K562 (cell line): ENCODE measurements around the gene GPNMB. TPM values are rescaled to one million over a fixed set of nuclear protein-coding genes. Genes with fewer than 3 reads are reported as not detected.
A peak's percentile ranks its signal among the peaks of the same experiment; 100 is the strongest.

Experiments used
- ATAC-seq: fragments of 200-7000 bp; cut with Tn5 transposase; 3 replicates; pipeline ENCODE4 v1.9.1; 2020; ENCODE audit warnings: moderate library complexity
- BruUV-seq: library from RNA; stranded (reverse); fragments of 400-500 nt; replicated peaks from 2 replicates; lab custom pipeline; 2021; lab: Mats Ljungman, UMichigan
- CTCF ChIA-PET: fragments of 300-600 bp; formaldehyde crosslinking; extraction: SDS; loops from one replicate; lab custom pipeline; 2021; ENCODE audit warnings: low intra/inter-chr PET ratio; lab: Yijun Ruan, JAX
- POLR2A ChIA-PET: fragments of 300-600, 350-650 bp; sonication (Branson Sonifier 250); formaldehyde crosslinking; extraction: SDS; loops from one replicate; lab custom pipeline; 2021; ENCODE audit warnings: antibody characterized with exemption, inconsistent platforms; lab: Yijun Ruan, JAX
- DNase-seq, 4 experiments: peaks; one replicate each; pipeline versions ENCODE4 v3.0.0 to v3.0.0-alpha.2; 2011 to 2018; ENCODE audit warnings: low spot score in 3 of 4, mixed read lengths in 3 of 4; ENCODE audit errors: extremely low read depth in 1 of 4
- FAIRE-seq: peaks from 2 replicates; lab custom pipeline; 2011; peaks lifted over from hg19 to GRCh38; lab: Jason Lieb, UNC
- H2AFZ ChIP-seq: 2 replicates; pipeline ENCODE4 v1.6.0; 2011; ENCODE audit warnings: low read depth, low read length, control low read depth, inconsistent platforms
- H3K27ac ChIP-seq: fragments of 200-600 bp; 3 replicates; pipeline ENCODE4 v1.8.0; 2011; ENCODE audit warnings: low read depth, mild to moderate bottlenecking, control low read depth, inconsistent platforms, low read length, moderate library complexity, mixed read lengths; ENCODE audit errors: extremely low read depth
- H3K27me3 ChIP-seq, 2 experiments: fragments of 300-600 bp in 1 of 2; 2 replicates in 1 of 2; 3 replicates in 1 of 2; pipeline versions ENCODE4 v1.6.0 to v1.8.0; 2011; ENCODE audit warnings: inconsistent platforms in 2 of 2, low read length in 2 of 2, mild to moderate bottlenecking in 1 of 2, mixed read lengths in 1 of 2, moderate library complexity in 1 of 2; ENCODE audit not compliant: control insufficient read depth in 2 of 2, insufficient read depth in 2 of 2
- H3K36me3 ChIP-seq: fragments of 300-600 bp; 3 replicates; pipeline ENCODE4 v1.8.0; 2011; ENCODE audit warnings: mild to moderate bottlenecking, low read length, inconsistent platforms; ENCODE audit not compliant: control insufficient read depth, insufficient read depth
- H3K4me1 ChIP-seq, 2 experiments: fragments of 200-600 bp in 1 of 2; replicated peaks in 1 of 2; 2 replicates in 1 of 2; 3 replicates in 1 of 2; pipeline versions ENCODE4 v1.5.1 to v1.8.0; 2011; ENCODE audit warnings: inconsistent platforms in 2 of 2, low read length in 2 of 2, mild to moderate bottlenecking in 1 of 2, mixed read lengths in 1 of 2, moderate library complexity in 1 of 2; ENCODE audit not compliant: control insufficient read depth in 2 of 2, insufficient read depth in 2 of 2
- H3K4me2 ChIP-seq: 2 replicates; pipeline ENCODE4 v1.6.1; 2011; ENCODE audit warnings: low read length, control low read depth, inconsistent platforms, mixed read lengths; ENCODE audit not compliant: insufficient read depth
- H3K4me3 ChIP-seq: fragments of 200-600 bp; sonication (generic), shearing (Covaris generic); 2 replicates; pipeline ENCODE4 v1.5.1; 2016; ENCODE audit warnings: control low read depth, inconsistent platforms
- H3K79me2 ChIP-seq: fragments of 200-600 bp; 3 replicates; pipeline ENCODE4 v1.8.0; 2011; ENCODE audit warnings: low read length, inconsistent platforms; ENCODE audit not compliant: control insufficient read depth, insufficient read depth
- H3K9ac ChIP-seq, 2 experiments: 2 replicates each; pipeline versions ENCODE4 v1.6.0 to v1.6.1; 2011; ENCODE audit warnings: low read depth in 2 of 2, low read length in 2 of 2, control low read depth in 1 of 2, inconsistent platforms in 1 of 2, mild to moderate bottlenecking in 1 of 2, mixed read lengths in 1 of 2; ENCODE audit not compliant: insufficient read depth in 1 of 2
- H3K9me1 ChIP-seq: one replicate; pipeline ENCODE4 v1.6.0; 2011; ENCODE audit warnings: inconsistent platforms, mild to moderate bottlenecking, low read length, moderate library complexity; ENCODE audit not compliant: control insufficient read depth, insufficient read depth
- H3K9me3 ChIP-seq: replicated peaks from 2 replicates; pipeline ENCODE4 v1.5.1; 2011; ENCODE audit warnings: low read depth, low read length, inconsistent platforms; ENCODE audit not compliant: control insufficient read depth, insufficient read depth
- H4K20me1 ChIP-seq: replicated peaks from 2 replicates; pipeline ENCODE4 v1.6.1; 2011; ENCODE audit warnings: low read length, inconsistent platforms, mixed read lengths; ENCODE audit not compliant: control insufficient read depth, insufficient read depth
- HEY1 ChIP-seq: fragments of 250-450 bp; sonication (Bioruptor Pico); IDR thresholded peaks from 2 replicates; pipeline ENCODE4 v1.5.0; 2020; ENCODE audit warnings: mild to moderate bottlenecking, moderate library complexity, borderline replicate concordance
- MTA3 ChIP-seq: fragments of 450-650 bp; formaldehyde crosslinking; IDR thresholded peaks from 2 replicates; pipeline ENCODE4 v1.6.1; 2017; ENCODE audit warnings: mild to moderate bottlenecking, borderline replicate concordance
- MTF1 ChIP-seq: fragments of 250-450 bp; sonication (Bioruptor Pico); IDR thresholded peaks from 2 replicates; pipeline ENCODE4 v1.9.0; 2021; ENCODE audit warnings: moderate library complexity, mild to moderate bottlenecking, inconsistent platforms, borderline replicate concordance
- NCOA4 ChIP-seq: fragments of 450-650 bp; IDR thresholded peaks from 2 replicates; pipeline ENCODE4 v1.6.1; 2018; ENCODE audit warnings: mild to moderate bottlenecking; ENCODE audit not compliant: partially characterized antibody
- NR2C1 ChIP-seq, 2 experiments: fragments of 450-650 bp; IDR thresholded peaks; 2 replicates each; pipeline ENCODE4 v1.6.1; 2017; ENCODE audit warnings: mild to moderate bottlenecking in 2 of 2, antibody characterized with exemption in 1 of 2, inconsistent platforms in 1 of 2, missing compliant biosample characterization in 1 of 2, missing genetic modification characterization in 1 of 2
- RAD51 ChIP-seq: fragments of 450-650 bp; IDR thresholded peaks from 2 replicates; pipeline ENCODE4 v1.7.1; 2016; ENCODE audit warnings: low read depth, mild to moderate bottlenecking, borderline replicate concordance
- YY1 ChIP-seq, 3 experiments: IDR thresholded peaks; 2 replicates each; pipeline ENCODE4 v1.6.1; 2011; ENCODE audit warnings: low read length in 2 of 3, mild to moderate bottlenecking in 2 of 3, moderate library complexity in 2 of 3, borderline replicate concordance in 1 of 3, control low read depth in 1 of 3, low read depth in 1 of 3; ENCODE audit not compliant: insufficient read depth in 3 of 3, insufficient replicate concordance in 2 of 3, control insufficient read depth in 1 of 3, insufficient read length in 1 of 3; ENCODE audit errors: extremely low read depth in 1 of 3
- ZNF24 ChIP-seq: fragments of 450-650 bp; IDR thresholded peaks from 2 replicates; pipeline ENCODE4 v1.6.1; 2016
- ZNF3 ChIP-seq: fragments of 250-450 bp; sonication (Bioruptor Pico); IDR thresholded peaks from 2 replicates; pipeline ENCODE4 v1.5.0; 2021; ENCODE audit warnings: mild to moderate bottlenecking, moderate library complexity
- WGBS: fragments of 100-300 bp; shearing (Covaris generic); methylation state at CpG from one replicate; pipeline ENCODE4 v1.1.6; 2016; ENCODE audit warnings: low coverage, mixed read lengths; ENCODE audit not compliant: insufficient coverage; ENCODE audit errors: missing lambda C conversion rate; 5-methylcytosine and 5-hydroxymethylcytosine counted together
- in situ Hi-C: fragments of 300-500 bp; cut with MboI; formaldehyde crosslinking; loops from 4 replicates; pipeline ENCODE4 v1.15.0; 2018; ENCODE audit warnings: inconsistent platforms, mixed read lengths
- intact Hi-C: fragments of 100-400 bp; cut with micrococcal nuclease; formaldehyde crosslinking; loops from 2 replicates; pipeline ENCODE4 v1.14.2; 2022
- polyA plus RNA-seq, 8 experiments: library from polyadenylated mRNA; depleted of rRNA in 4 of 8; stranded (reverse) in 5 of 8; unstranded in 3 of 8; fragments of >200 nt; fragmentation: Nextera tagmentation in 2 of 8; fragmentation: Illumina TruSeq in 1 of 8; extraction: Ambion mirVana in 2 of 8; extraction: Trizol in 1 of 8; gene quantifications; 2 replicates each; pipeline versions ENCODE4 v1.2.1 to v1.2.3, GENCODE V29; 2011 to 2014; ENCODE audit warnings: inconsistent platforms in 1 of 8, missing spikeins in 1 of 8
- total RNA-seq, 7 experiments: library from RNA; depleted of rRNA in 6 of 7; stranded (reverse); fragments of >200 nt in 6 of 7; fragmentation: Illumina TruSeq in 2 of 7; extraction: Trizol in 2 of 7; gene quantifications; 2 replicates each; pipeline versions ENCODE4 v1.2.1 to v1.2.3, GENCODE V29; 2011 to 2021; ENCODE audit warnings: low replicate concordance in 1 of 7
- TF ChIP-seq, protein P1 (sequence below), 3 experiments: IDR thresholded peaks in 2 of 3; conservative IDR thresholded peaks in 1 of 3; 2 replicates each; pipeline ENCODE4 v1.5.1; 2011 to 2012; ENCODE audit warnings: low read length in 3 of 3, mild to moderate bottlenecking in 3 of 3, control low read depth in 2 of 3, improper control_type of control experiment in 1 of 3, inconsistent platforms in 1 of 3, low read depth in 1 of 3, mixed read lengths in 1 of 3, moderate library complexity in 1 of 3; ENCODE audit not compliant: insufficient read depth in 2 of 3
- TF ChIP-seq, protein P2 (sequence below): fragments of 250-450 bp; sonication (Bioruptor Pico); IDR thresholded peaks from 2 replicates; pipeline ENCODE4 v1.5.0; 2022; ENCODE audit warnings: mild to moderate bottlenecking

GPNMB gene
- total and polyA plus RNA-seq, 9 of the 15 experiments (the other 6 are each of a cell fraction or from before 2014, with no cell fraction given): 0.15 to 0.72 (median 0.33) TPM

DNA sequence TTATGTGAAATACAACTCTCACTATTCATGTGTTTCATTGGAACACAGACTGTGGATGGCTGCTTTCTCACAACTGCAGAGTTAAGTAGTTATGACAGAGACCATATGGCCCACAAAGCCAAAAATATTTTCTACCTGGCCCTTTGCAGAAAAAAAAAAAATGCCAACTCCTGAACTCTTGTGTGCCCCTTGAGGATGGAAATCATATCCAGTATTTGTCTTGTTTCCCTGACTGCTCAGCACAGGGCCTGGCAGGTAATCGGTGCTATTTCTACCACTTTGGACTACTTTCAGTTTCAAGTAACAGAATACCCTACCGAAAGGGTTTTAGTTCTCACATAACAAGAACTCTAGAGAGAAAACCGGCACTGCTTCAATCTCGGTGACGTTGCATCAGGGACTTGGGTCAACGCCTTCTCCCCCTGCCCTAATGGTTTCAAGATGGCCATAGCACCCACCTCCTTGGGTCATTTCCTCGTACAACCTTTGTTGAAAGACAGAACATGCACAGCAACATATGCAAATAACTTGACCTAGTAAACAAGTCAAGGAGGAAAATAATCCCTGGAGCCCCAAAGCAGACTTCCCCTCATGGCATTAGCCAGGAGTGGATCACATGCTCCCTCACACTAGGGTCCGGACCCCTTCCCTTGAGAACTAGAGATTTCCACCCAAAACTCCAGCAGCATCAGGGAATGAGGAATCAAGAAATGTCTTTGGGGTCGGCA, 11.8 kb upstream of the GPNMB start (continued):
- peak in 1 of 3 experiments; percentile 15 for TF ChIP-seq YY1 (IDR thresholded peaks at IDR 0.05; ENCODE audit: borderline replicate concordance in 1 of 3, control insufficient read depth in 1 of 3, extremely low read depth in 1 of 3, insufficient read depth in 3 of 3, insufficient read length in 1 of 3, insufficient replicate concordance in 2 of 3, low read depth in 1 of 3, low read length in 2 of 3)
- TF ChIP-seq, protein P1, sequence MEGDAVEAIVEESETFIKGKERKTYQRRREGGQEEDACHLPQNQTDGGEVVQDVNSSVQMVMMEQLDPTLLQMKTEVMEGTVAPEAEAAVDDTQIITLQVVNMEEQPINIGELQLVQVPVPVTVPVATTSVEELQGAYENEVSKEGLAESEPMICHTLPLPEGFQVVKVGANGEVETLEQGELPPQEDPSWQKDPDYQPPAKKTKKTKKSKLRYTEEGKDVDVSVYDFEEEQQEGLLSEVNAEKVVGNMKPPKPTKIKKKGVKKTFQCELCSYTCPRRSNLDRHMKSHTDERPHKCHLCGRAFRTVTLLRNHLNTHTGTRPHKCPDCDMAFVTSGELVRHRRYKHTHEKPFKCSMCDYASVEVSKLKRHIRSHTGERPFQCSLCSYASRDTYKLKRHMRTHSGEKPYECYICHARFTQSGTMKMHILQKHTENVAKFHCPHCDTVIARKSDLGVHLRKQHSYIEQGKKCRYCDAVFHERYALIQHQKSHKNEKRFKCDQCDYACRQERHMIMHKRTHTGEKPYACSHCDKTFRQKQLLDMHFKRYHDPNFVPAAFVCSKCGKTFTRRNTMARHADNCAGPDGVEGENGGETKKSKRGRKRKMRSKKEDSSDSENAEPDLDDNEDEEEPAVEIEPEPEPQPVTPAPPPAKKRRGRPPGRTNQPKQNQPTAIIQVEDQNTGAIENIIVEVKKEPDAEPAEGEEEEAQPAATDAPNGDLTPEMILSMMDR (IDR thresholded peaks at IDR 0.05 in 2 of 3, conservative IDR thresholded peaks at IDR 0.05 in 1 of 3; ENCODE audit: insufficient read depth in 2 of 3, low read depth in 1 of 3, low read length in 3 of 3): 0 out of 6 replicates have a peak, but pooled peaks of 2 of the 3 experiments have one; percentile 4 to 11
- TF ChIP-seq, all 486 proteins: peak for 6

DNA sequence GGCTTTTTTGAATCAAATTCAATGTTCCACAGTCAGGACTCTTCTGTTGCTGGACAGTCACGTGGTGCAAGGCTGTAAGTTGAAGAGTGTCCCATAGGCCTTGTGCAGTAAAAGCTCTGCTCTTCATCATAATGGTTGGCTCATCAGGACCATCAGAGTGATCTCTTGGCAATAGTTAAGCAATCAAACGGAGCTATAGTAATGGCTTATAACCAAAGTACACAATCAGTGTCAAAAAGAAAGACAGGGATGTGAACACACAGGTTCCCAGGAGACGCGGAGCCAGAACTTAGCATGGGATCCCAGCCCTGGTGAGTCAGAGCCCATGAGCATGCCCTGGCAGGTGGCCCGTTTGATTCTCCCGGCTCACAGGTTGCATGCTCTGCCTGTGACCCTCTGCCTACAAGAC, 10.8 kb upstream of the GPNMB start:
- DNase-seq: no peak
- no peak overlapping the region for H3K4me2 ChIP-seq
- 0 out of 3 replicates have a peak, but pooled peaks have one; percentile 20 for ATAC-seq
- no peak overlapping the region for H3K4me3 ChIP-seq
- intact Hi-C loops (no loop called here), in situ Hi-C loops (no loop called here)
- WGBS: 57% methylated on average over 6 of the region's 6 CpGs
- ChIA-PET CTCF (no interaction called here), POLR2A (interaction anchor here (0.8 kb wide), 1 partner anchor 45 kb away, joined by 3 read pairs; no protein-coding TSS in a partner anchor)
- peak overlapping the region; percentile 2 for H2AFZ ChIP-seq
- H4K20me1 ChIP-seq: no peaks in the 10 kb centered on the region
- no peaks in the 10 kb centered on the region for H3K9me3 ChIP-seq
- no TSS peak for BruUV-seq
- H3K27ac ChIP-seq: no peak overlapping the region
- no peaks in the 10 kb centered on the region for H3K36me3 ChIP-seq
- H3K9me1 ChIP-seq: no peaks in the 10 kb centered on the region
- no peak overlapping the region for H3K9ac ChIP-seq
- H3K27me3 ChIP-seq: no peaks in the 10 kb centered on the region
- H3K4me1 ChIP-seq: peaks cover 0 to 17% of the 10 kb centered on the region in 2 experiments; a peak in 2 of 5 replicates
- no peak for FAIRE-seq
- H3K79me2 ChIP-seq: no peaks in the 10 kb centered on the region
- TF ChIP-seq, protein P2, sequence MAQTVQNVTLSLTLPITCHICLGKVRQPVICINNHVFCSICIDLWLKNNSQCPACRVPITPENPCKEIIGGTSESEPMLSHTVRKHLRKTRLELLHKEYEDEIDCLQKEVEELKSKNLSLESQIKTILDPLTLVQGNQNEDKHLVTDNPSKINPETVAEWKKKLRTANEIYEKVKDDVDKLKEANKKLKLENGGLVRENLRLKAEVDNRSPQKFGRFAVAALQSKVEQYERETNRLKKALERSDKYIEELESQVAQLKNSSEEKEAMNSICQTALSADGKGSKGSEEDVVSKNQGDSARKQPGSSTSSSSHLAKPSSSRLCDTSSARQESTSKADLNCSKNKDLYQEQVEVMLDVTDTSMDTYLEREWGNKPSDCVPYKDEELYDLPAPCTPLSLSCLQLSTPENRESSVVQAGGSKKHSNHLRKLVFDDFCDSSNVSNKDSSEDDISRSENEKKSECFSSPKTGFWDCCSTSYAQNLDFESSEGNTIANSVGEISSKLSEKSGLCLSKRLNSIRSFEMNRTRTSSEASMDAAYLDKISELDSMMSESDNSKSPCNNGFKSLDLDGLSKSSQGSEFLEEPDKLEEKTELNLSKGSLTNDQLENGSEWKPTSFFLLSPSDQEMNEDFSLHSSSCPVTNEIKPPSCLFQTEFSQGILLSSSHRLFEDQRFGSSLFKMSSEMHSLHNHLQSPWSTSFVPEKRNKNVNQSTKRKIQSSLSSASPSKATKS: no peak
- TF ChIP-seq NCOA4 (no peak), RAD51 (peak; percentile 69), NR2C1 (IDR thresholded peaks at IDR 0.05) (no peak), NR2C1 (tag; IDR thresholded peaks at IDR 0.05) (no peak), HEY1 (CRISPR knock-in tag) (no peak), ZNF24 (no peak), MTA3 (no peak), ZNF3 (CRISPR knock-in tag) (no peak), MTF1 (CRISPR knock-in tag) (no peak)
